ENCODE measurements around the gene SLC16A2.
"Not testable (repeated sequence)": the region's sequence is repeated elsewhere in the genome, so short reads cannot be mapped to it uniquely, and the experiment has no call there.

SLC16A2 gene

GRCh38 chrX:74507191-74507590 is 85.9 kb downstream of the SLC16A2 start:
- no peak for DNase-seq (ENCODE audit: low spot score)

GRCh38 chrX:74509989-74510388 is 88.7 kb downstream of the SLC16A2 start:
- no peak for DNase-seq (ENCODE audit: low spot score)

DNA sequence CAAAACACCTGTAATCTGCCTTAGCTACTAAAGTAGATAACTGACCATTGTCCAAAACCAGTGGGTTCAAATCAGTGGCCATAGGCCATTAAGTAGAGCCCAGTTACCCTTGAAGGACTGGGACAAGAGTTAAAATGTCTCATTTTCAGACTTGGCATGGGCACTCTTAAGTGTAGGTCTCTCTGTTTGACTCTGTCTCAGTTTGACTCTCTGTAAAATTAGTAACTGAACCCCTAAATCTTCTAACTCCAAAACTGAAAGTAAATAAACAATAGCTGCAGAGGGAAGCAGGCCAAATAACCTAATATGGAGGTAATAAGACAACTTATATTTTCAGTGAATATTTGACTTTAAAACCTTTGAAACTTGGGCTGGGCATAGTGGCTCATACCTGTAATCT is 89.1 kb downstream of the SLC16A2 start:
- no peak for DNase-seq (ENCODE audit: low spot score)

DNA sequence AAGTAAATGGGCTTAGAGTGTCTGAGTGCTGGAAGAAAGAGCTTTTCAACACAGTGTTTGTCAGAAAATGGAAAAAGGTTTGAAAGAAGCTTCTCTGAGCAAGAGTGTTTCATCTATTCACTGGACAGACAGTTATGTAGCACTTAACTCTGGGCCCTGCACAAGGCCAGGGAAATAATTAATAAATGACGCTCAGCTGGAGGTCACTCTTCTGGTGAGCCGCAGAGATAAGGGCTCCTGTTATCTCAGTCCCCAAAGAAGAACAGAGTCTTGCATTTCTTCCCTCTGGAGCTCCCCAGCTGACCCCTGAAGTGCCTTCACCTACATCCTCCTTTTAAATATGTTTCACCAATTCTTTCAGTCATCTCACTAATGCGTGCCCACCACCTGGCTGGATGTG is 90.4 kb downstream of the SLC16A2 start:
- DNase-seq (ENCODE audit: low spot score): no peak

- DNase-seq (ENCODE audit: low spot score): no peak
Measured at GRCh38 chrX:74514384-74514783, 93.1 kb downstream of the SLC16A2 start.

GRCh38 chrX:74515356-74515755 is 94.1 kb downstream of the SLC16A2 start:
- DNase-seq (ENCODE audit: low spot score): no peak

- not testable (repeated sequence) for DNase-seq (ENCODE audit: low spot score)
Measured at GRCh38 chrX:74516013-74516412, 94.7 kb downstream of the SLC16A2 start.

DNA sequence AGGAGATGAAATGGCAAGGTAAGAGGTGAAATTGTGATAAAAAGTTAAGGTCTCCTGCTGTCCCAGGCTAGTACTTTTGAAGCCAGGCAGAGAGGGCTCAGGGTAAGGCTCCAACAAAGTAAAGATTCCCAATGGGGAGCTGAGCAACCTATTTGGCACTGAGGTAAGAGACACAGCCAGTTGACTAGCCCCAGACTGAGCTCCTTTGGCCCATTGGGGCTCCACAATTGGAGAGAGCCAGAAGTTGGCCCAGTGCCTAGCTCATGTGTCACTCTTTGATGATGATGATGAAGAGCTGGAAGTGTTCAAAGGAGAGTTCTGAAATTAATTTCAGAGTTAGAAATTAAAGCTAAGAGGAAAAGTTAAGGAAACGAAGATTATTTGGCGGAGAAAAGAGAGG is 98.6 kb downstream of the SLC16A2 start:
- DNase-seq (ENCODE audit: low spot score): no peak

DNA sequence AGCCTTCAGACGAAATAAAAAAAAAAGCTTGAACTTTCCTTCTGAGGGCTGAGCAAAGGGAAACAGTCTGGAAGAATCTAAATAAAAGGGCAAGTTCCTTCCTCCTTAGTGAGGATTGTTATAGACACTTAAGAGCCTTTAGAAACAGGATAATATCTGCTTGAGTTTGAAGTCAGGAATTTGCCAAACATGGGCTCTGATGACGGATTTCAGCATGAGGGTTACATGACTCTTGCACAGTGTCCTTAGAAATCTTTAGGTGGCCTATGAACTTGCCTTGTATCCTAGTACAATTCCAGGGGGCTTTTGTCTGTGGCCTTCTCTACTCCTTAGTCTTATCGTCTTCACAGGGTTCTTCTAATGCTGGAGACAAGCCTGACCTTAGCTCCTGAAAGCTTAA is 99.0 kb downstream of the SLC16A2 start:
- DNase-seq (ENCODE audit: low spot score): no peak

- no peak for DNase-seq (ENCODE audit: low spot score)
Measured at GRCh38 chrX:74520896-74521295, 99.6 kb downstream of the SLC16A2 start.

GRCh38 chrX:74521961-74522751 is 100.9 kb downstream of the SLC16A2 start:
- DNase-seq (ENCODE audit: low spot score): no peak

GRCh38 chrX:74523224-74523623 is 101.9 kb downstream of the SLC16A2 start:
- no peak for DNase-seq (ENCODE audit: low spot score)

DNA sequence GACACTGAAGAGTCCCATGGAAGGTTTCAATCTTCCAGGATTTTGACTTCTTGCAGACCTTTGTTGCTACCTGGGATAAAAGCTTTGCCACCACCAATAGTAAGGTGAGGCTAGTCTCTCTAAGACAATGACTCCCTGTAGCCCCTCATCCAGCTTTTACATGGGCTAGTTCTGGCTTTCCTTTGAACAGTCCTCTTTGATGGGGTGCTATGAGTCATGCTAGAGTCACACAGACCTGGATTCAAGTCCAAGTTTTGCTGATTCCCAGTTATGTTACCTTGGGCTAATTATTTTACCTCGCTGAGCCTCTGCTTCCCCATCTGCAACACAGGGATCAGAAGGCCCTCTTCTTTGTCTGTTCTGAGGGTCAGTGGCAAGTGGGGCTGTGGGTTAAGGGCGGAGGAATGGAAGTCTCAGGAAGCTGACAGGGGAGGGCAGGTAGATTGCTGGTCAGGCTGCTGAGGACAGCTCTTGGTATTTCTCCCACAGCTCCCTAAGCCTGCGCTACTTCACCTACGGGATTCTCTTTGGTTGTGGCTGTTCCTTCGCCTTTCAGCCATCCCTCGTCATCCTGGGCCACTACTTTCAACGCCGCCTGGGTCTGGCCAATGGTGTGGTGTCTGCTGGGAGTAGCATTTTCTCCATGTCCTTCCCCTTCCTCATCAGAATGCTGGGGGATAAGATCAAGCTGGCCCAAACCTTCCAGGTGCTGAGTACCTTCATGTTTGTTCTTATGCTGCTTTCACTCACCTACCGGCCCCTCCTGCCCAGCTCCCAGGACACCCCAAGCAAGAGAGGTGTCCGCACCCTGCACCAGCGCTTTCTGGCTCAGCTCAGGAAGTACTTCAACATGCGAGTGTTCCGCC is 102.8 kb downstream of the SLC16A2 start:
- no peak for DNase-seq (ENCODE audit: low spot score)

- DNase-seq (ENCODE audit: low spot score): no peak
Measured at GRCh38 chrX:74525116-74525515, 103.8 kb downstream of the SLC16A2 start.

DNA sequence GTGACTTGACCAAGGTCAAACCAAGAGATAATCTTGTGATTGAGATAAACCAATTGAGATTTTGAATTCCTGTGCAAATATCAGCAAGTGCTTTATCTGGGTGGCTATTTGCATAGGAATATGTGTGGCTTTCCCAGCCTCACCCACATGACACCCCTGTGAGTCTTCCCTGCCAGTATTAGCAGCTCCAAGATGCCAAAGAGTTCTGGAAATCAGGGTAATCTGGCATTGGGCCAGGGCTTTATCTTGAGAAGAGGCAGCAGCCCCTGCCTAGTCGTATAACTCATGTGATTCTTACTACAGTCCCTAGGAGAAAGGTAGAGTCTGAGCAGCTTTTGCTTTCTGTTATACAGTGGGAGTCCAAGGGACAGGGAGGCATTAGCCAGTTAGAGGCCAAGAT is 105.5 kb downstream of the SLC16A2 start:
- no peak for DNase-seq (ENCODE audit: low spot score)

DNA sequence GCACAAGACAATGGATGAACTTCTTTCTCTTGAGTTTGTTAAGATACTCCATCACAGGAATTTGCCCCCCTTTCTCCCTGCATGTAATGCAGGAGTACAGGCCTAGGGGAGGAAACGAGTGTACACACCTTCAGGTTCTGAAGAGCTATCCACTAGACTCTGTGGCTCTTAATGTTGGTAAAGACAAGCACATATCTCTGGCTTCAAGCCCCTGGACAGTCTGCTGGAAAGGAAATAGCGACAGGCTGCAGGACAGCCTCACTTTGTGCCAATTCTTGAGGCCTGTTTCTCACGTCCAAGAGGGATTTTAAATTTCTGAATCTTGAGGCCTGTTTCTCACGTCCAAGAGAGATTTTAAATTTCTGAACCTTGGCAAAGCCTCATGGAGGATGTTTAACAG is 106.1 kb downstream of the SLC16A2 start:
- no peak for DNase-seq (ENCODE audit: low spot score)

- no peak for DNase-seq (ENCODE audit: low spot score)
Measured at GRCh38 chrX:74529311-74529710, 108.0 kb downstream of the SLC16A2 start.

- no peak for DNase-seq (ENCODE audit: low spot score)
Measured at GRCh38 chrX:74531081-74531480, 109.8 kb downstream of the SLC16A2 start.

GRCh38 chrX:74534569-74535038 is 113.3 kb downstream of the SLC16A2 start:
- peak; percentile 65 for DNase-seq (ENCODE audit: low spot score)

DNA sequence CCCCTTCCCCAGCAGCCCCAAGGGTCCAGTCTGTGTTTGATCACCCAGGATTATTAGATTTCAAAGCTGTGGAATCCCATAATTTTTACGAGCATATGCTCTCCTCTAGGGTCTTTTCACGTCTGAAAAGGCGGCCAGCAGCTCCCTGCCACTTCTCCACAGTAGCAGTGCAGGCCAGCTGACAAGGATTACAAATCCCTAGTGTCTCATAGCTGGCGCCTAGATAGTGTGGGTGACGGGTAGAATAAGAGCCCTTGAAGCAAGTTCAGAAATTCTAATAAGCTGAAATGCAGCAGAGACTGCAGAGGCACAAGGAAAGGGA is 113.8 kb downstream of the SLC16A2 start:
- DNase-seq (ENCODE audit: low spot score): no peak

DNA sequence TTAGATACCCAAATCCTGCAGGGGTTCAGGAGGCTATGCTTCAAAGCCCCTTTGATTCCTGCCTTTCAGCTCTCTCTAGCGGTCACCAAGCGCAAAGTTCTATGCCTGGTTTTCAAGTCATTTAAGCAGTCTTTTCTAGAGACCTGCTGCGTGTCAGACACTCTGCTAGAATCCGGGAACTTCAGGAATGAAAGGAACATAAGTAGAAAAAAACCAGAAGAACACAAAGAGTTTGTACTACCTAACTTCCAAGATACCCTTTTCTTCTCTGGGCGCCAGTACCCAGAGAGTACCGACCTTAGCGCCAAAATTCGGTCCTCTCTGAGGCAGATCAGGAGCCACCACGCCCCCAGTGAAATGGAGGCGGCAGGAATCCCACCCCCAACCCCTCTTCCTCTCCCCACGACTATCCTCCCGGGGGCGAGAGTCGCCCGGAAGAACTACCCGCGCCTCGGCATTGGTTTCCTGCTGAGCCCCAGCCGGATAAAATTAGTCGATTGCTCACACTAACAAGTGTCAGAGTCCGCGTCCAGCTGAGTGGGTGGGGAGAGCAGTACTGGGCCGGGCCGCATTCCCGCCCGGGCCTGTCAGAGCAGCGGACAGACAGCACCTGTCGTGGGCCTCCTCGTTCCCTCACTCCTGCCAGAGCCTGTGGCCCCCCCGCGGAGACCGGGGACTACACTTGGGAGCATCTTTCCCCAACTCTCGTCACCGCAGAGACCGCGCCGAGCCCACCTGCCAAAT is 114.3 kb downstream of the SLC16A2 start:
- DNase-seq (ENCODE audit: low spot score): no peak

DNA sequence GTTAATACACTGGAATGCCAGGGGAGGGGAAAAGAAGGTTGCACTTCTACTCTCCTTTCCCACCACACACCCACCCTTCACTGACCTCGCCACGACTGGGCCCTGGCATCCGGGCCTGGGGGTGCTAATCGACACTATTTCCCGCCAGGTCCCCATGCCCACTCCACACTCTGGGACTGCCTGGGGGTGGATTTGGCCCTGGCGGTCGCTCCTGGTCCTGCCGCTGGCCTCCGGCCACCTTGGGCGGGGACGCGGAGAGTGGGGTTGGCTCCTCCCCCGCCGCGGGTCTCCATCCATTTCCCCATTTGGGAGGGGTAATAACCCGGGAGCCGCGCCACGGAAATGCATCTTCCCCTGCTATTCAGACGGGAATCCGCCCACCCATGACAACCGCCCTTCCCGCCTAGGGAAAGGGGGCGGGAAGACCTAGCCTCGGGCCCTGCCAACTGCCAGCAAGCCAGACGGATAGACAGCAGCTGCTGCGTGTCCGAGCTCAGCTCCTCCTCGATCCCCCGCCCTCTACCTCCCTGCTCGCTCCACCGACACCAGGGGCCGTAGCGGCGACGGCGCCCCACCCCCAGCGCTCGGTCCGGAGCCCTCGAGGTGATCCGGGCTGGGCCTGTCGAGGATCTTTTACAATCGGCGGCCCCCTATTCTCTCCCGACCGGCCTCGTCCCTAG is 115.0 kb downstream of the SLC16A2 start:
- no peak for DNase-seq (ENCODE audit: low spot score)

All from activated CD4-positive, alpha-beta T cell treated with anti-CD3 and anti-CD28 coated beads, Interleukin-2, Interleukin-4, amounts not matched to agents 100 ng/mL and 50 ng/mL, durations not matched to agents 16 hours and 8 hours (primary cell).